Thoracic aorta (tissue), 2 donors: Measurements from ENCODE around the gene ZNF574. TPM values are rescaled to one million over a fixed set of nuclear protein-coding genes. Genes with fewer than 3 reads are reported as not detected.
A peak's percentile ranks its signal among the peaks of the same experiment; 100 is the strongest.

Experiments used
- ATAC-seq: fragments of 150-250 bp; one replicate; pipeline ENCODE4 v1.8.0; 2017; ENCODE audit warnings: low read depth; ENCODE audit not compliant: insufficient number of reproducible peaks, low FRiP score
- DNase-seq: peaks from one replicate; pipeline ENCODE4 v3.0.0-alpha.2; 2020; ENCODE audit warnings: low spot score
- H3K27ac ChIP-seq, 2 donors: fragments of 200-600 bp; sonication (generic); 1 replicate in 1 of 2; 2 replicates in 1 of 2; pipeline ENCODE4 v1.5.1; 2016; ENCODE audit warnings: mild to moderate bottlenecking in 2 of 2, moderate library complexity in 2 of 2
- H3K27me3 ChIP-seq: fragments of 200-600 bp; sonication (generic); replicated peaks from 2 replicates; pipeline ENCODE4 v1.6.0; 2016; ENCODE audit warnings: mild to moderate bottlenecking; ENCODE audit not compliant: insufficient read depth
- H3K36me3 ChIP-seq: fragments of 200-600 bp; sonication (generic); one replicate; pipeline ENCODE4 v1.5.1; 2016
- H3K4me1 ChIP-seq, 2 donors: fragments of 200-600 bp; sonication (generic); 1 replicate in 1 of 2; 2 replicates in 1 of 2; pipeline versions ENCODE4 v1.5.1 to v1.6.0; 2016; ENCODE audit warnings: low read depth in 2 of 2, mild to moderate bottlenecking in 1 of 2; ENCODE audit not compliant: control insufficient read depth in 1 of 2
- H3K4me3 ChIP-seq: fragments of 200-600 bp; sonication (generic); 2 replicates; pipeline ENCODE4 v1.5.1; 2016; ENCODE audit warnings: mild to moderate bottlenecking
- H3K9me3 ChIP-seq: fragments of 200-600 bp; sonication (generic); 2 replicates; pipeline ENCODE4 v1.5.1; 2016
- total RNA-seq, 2 donors: library from RNA; depleted of rRNA; stranded (reverse); fragments of >200 nt; gene quantifications; one replicate each; pipeline versions ENCODE4 v1.1.0 to v1.2.3, GENCODE V29; 2016
- TF ChIP-seq, protein P1 (sequence below): fragments of 200-600 bp; sonication (generic); IDR thresholded peaks from one replicate; pipeline ENCODE4 v1.5.1; 2019; ENCODE audit warnings: antibody characterized with exemption

Gene ZNF574
- total RNA-seq, 2 donors from 2014 or later: 20.4 to 24.2 TPM

- Histone ChIP-seq H3K4me1 (peaks cover 4 to 36% of the 10 kb centered on the region in 2 donors), H3K4me3 (peak overlapping the region; percentile 89), H3K27ac (peak overlapping the region; percentile 94 to 98), H3K36me3 (peaks cover 15% of the 10 kb centered on the region), H3K9me3 (no peaks in the 10 kb centered on the region), H3K27me3 (no peaks in the 10 kb centered on the region)
- ATAC-seq: no peak
- DNase-seq: no peak
- TF ChIP-seq, protein P1, sequence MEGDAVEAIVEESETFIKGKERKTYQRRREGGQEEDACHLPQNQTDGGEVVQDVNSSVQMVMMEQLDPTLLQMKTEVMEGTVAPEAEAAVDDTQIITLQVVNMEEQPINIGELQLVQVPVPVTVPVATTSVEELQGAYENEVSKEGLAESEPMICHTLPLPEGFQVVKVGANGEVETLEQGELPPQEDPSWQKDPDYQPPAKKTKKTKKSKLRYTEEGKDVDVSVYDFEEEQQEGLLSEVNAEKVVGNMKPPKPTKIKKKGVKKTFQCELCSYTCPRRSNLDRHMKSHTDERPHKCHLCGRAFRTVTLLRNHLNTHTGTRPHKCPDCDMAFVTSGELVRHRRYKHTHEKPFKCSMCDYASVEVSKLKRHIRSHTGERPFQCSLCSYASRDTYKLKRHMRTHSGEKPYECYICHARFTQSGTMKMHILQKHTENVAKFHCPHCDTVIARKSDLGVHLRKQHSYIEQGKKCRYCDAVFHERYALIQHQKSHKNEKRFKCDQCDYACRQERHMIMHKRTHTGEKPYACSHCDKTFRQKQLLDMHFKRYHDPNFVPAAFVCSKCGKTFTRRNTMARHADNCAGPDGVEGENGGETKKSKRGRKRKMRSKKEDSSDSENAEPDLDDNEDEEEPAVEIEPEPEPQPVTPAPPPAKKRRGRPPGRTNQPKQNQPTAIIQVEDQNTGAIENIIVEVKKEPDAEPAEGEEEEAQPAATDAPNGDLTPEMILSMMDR: no peak
These were observed 1.2 kb upstream of the ZNF574 start for GRCh38 chr19:42074513-42075363.

DNA sequence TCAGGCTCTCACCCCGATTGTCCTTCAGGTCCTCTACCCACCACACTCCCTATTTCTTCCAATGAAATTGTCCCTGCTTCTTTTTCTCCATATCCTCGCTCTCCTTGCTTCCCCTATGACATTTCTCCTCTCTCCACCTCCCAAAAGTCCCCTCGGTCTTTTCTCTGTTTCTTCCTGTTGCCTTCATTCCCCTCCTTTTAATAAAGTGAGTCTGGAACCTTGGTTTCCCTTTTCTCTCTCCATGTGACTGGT lies 676 bp upstream of the ZNF574 start:
- DNase-seq (no peak), ATAC-seq (no peak)
- no peaks in the 10 kb centered on the region for H3K9me3 ChIP-seq
- H3K27ac ChIP-seq: peak overlapping the region; percentile 94 to 98
- H3K36me3 ChIP-seq: peaks cover 20% of the 10 kb centered on the region
- H3K4me3 ChIP-seq: peak overlapping the region; percentile 89
- TF ChIP-seq, protein P1: no peak
- peaks cover 3 to 31% of the 10 kb centered on the region in 2 donors for H3K4me1 ChIP-seq
- H3K27me3 ChIP-seq: no peaks in the 10 kb centered on the region

GRCh38 chr19:42076380-42076944 lies 496 bp downstream of the ZNF574 start:
- H3K4me3 ChIP-seq: peak overlapping the region; percentile 89
- TF ChIP-seq, protein P1: no peak
- H3K9me3 ChIP-seq: no peaks in the 10 kb centered on the region
- DNase-seq (no peak), ATAC-seq (no peak)
- H3K36me3 ChIP-seq: peaks cover 32% of the 10 kb centered on the region
- no peaks in the 10 kb centered on the region for H3K27me3 ChIP-seq
- peaks cover 0 to 25% of the 10 kb centered on the region in 2 donors for H3K4me1 ChIP-seq
- H3K27ac ChIP-seq: peak overlapping the region; percentile 76 to 77

GRCh38 chr19:42078058-42078457 lies 2.1 kb downstream of the ZNF574 start:
- TF ChIP-seq, protein P1: no peak
- H3K4me3 ChIP-seq: no peak overlapping the region
- no peaks in the 10 kb centered on the region for H3K9me3 ChIP-seq
- H3K36me3 ChIP-seq: peaks cover 36% of the 10 kb centered on the region
- H3K4me1 ChIP-seq: peaks cover 0 to 25% of the 10 kb centered on the region in 2 donors
- no peaks in the 10 kb centered on the region for H3K27me3 ChIP-seq
- H3K27ac ChIP-seq: no peak overlapping the region
- DNase-seq (no peak), ATAC-seq (no peak)

DNA sequence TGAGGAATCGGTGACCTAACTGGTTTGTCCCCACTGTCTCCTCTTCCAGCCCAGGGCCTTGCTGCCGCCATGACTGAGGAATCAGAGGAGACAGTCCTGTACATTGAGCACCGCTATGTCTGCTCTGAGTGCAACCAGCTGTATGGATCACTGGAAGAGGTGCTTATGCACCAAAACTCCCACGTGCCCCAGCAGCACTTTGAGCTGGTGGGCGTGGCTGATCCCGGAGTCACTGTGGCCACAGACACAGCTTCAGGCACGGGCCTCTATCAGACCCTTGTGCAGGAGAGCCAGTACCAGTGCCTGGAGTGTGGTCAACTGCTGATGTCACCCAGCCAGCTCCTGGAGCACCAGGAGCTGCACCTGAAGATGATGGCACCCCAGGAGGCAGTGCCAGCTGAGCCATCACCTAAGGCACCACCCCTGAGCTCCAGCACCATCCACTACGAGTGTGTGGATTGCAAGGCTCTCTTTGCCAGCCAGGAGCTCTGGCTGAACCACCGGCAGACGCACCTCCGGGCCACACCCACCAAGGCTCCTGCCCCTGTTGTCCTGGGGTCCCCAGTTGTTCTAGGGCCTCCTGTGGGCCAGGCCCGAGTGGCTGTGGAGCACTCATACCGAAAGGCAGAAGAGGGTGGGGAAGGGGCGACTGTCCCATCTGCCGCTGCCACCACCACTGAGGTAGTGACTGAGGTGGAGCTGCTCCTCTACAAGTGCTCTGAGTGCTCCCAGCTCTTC lies 2.7 kb downstream of the ZNF574 start:
- H3K36me3 ChIP-seq: peaks cover 36% of the 10 kb centered on the region
- TF ChIP-seq, protein P1: no peak
- no peak for DNase-seq
- no peaks in the 10 kb centered on the region for H3K27me3 ChIP-seq
- H3K4me1 ChIP-seq: peaks cover 0 to 25% of the 10 kb centered on the region in 2 donors
- no peaks in the 10 kb centered on the region for H3K9me3 ChIP-seq
- ATAC-seq: no peak
- no peak overlapping the region for H3K27ac ChIP-seq
- no peak overlapping the region for H3K4me3 ChIP-seq
